OCI-LY7 (cell line): ENCODE measurements around the gene SLC19A1. TPM values are rescaled to one million over a fixed set of nuclear protein-coding genes. Genes with fewer than 3 reads are reported as not detected.

ENCODE experiments used
- BruUV-seq: library from RNA; stranded (reverse); fragments of 400-500 nt; replicated peaks from 2 replicates; lab custom pipeline; 2021; lab: Mats Ljungman, UMichigan
- CTCF ChIA-PET: fragments of 300-600 bp; sonication (Branson Sonifier 250); formaldehyde crosslinking; loops from one replicate; lab custom pipeline; 2022; ENCODE audit warnings: antibody characterized with exemption; ENCODE audit not compliant: unreplicated experiment; lab: Charles Lee
- POLR2A ChIA-PET: fragments of 300-600 bp; sonication (Branson Sonifier 250); formaldehyde crosslinking; loops from one replicate; lab custom pipeline; 2022; ENCODE audit warnings: antibody characterized with exemption; lab: Charles Lee
- DNase-seq: peaks from one replicate; pipeline ENCODE4 v3.0.0-alpha.2; 2015; ENCODE audit warnings: low spot score
- H2AFZ ChIP-seq: fragments of 200-600 bp; sonication (generic), shearing (Covaris generic); 2 replicates; pipeline ENCODE4 v1.6.1; 2014; ENCODE audit warnings: mild to moderate bottlenecking, antibody characterized with exemption, low read length, moderate library complexity
- H3K27ac ChIP-seq: fragments of 200-600 bp; sonication (generic); 2 replicates; pipeline ENCODE4 v1.5.1; 2014; ENCODE audit warnings: mixed run types, low read depth, mild to moderate bottlenecking, moderate library complexity, low read length, inconsistent platforms; ENCODE audit not compliant: poor library complexity, severe bottlenecking
- H3K36me3 ChIP-seq: fragments of 200-600 bp; sonication (generic); 2 replicates; pipeline ENCODE4 v1.6.1; 2014; ENCODE audit warnings: mild to moderate bottlenecking, antibody characterized with exemption, low read length, moderate library complexity, mixed read lengths; ENCODE audit not compliant: insufficient read depth
- H3K4me1 ChIP-seq: fragments of 200-600 bp; sonication (generic); 2 replicates; pipeline ENCODE4 v1.5.1; 2014; ENCODE audit warnings: mild to moderate bottlenecking, low read length; ENCODE audit not compliant: insufficient read depth, poor library complexity, severe bottlenecking
- H3K4me2 ChIP-seq: fragments of 200-600 bp; sonication (generic); 2 replicates; pipeline ENCODE4 v1.6.1; 2014; ENCODE audit warnings: mild to moderate bottlenecking, low read length
- H3K4me3 ChIP-seq: fragments of 200-600 bp; sonication (generic); 2 replicates; pipeline ENCODE4 v1.5.1; 2014; ENCODE audit warnings: mild to moderate bottlenecking, low read depth, low read length; ENCODE audit not compliant: poor library complexity, severe bottlenecking
- H3K79me2 ChIP-seq: fragments of 200-600 bp; sonication (generic); 2 replicates; pipeline ENCODE4 v1.6.1; 2016; ENCODE audit warnings: low read depth, mild to moderate bottlenecking, low read length, moderate library complexity, mixed read lengths; ENCODE audit not compliant: insufficient read depth
- H3K9me2 ChIP-seq: fragments of 200-600 bp; sonication (generic); 2 replicates; pipeline ENCODE4 v1.6.1; 2016; ENCODE audit warnings: mild to moderate bottlenecking, low read length, mixed read lengths; ENCODE audit not compliant: insufficient read depth
- H3K9me3 ChIP-seq: fragments of 200-600 bp; sonication (generic); 2 replicates; pipeline ENCODE4 v1.6.1; 2014; ENCODE audit warnings: mild to moderate bottlenecking, mixed run types, low read length, mixed read lengths
- H4K20me1 ChIP-seq: fragments of 200-600 bp; sonication (generic); 2 replicates; pipeline ENCODE4 v1.6.1; 2014; ENCODE audit warnings: mild to moderate bottlenecking, antibody characterized with exemption, low read length, moderate library complexity, mixed read lengths; ENCODE audit not compliant: insufficient read depth
- CTCF ChIP-seq: fragments of 200-600 bp; sonication (generic); conservative IDR thresholded peaks from 2 replicates; pipeline ENCODE4 v1.5.1; 2014; ENCODE audit warnings: mild to moderate bottlenecking, antibody characterized with exemption, low read length, moderate library complexity, mixed read lengths
- EZH2phosphoT487 ChIP-seq: fragments of 200-600 bp; sonication (generic); IDR thresholded peaks from 2 replicates; pipeline ENCODE4 v1.6.1; 2018; ENCODE audit warnings: low read depth, borderline replicate concordance, mild to moderate bottlenecking, mixed run types, antibody characterized with exemption, low read length, moderate library complexity, mixed read lengths
- intact Hi-C: fragments of 100-400 bp; cut with micrococcal nuclease; formaldehyde crosslinking; loops from one replicate; pipeline ENCODE4 v1.10.0; 2022; ENCODE audit not compliant: unreplicated experiment
- total RNA-seq, 2 experiments: library from RNA; depleted of rRNA in 1 of 2; stranded (reverse); fragments of >200 nt in 1 of 2; shearing (Covaris generic) in 1 of 2; gene quantifications; 2 replicates each; pipeline ENCODE4 v1.2.3, GENCODE V29; 2014 to 2022

SLC19A1 gene
- total RNA-seq, 2 experiments from 2014 or later, result 17.9 to 41.2 TPM

- no peak overlapping the region for H2AFZ ChIP-seq
- H4K20me1 ChIP-seq, result no peaks in the 10 kb centered on the region
- H3K79me2 ChIP-seq, result no peaks in the 10 kb centered on the region
- POLR2A ChIA-PET, result no interaction called here
- no peak overlapping the region for H3K4me3 ChIP-seq
- no peaks in the 10 kb centered on the region for H3K9me2 ChIP-seq
- no peaks in the 10 kb centered on the region for H3K9me3 ChIP-seq
- DNase-seq, result no peak
- CTCF ChIA-PET, result no interaction called here
- TF ChIP-seq EZH2phosphoT487 (no peak), CTCF (no peak)
- H3K36me3 ChIP-seq, result no peaks in the 10 kb centered on the region
- H3K27ac ChIP-seq, result no peak overlapping the region
- intact Hi-C loops, result no loop called here
- no TSS peak for BruUV-seq
- no peak overlapping the region for H3K4me2 ChIP-seq
- H3K4me1 ChIP-seq, result no peaks in the 10 kb centered on the region
These were observed 71.3 kb downstream of the SLC19A1 start for GRCh38 chr21:45470773-45471524.

- no TSS peak for BruUV-seq
- Histone ChIP-seq H4K20me1 (no peaks in the 10 kb centered on the region), H3K9me3 (no peaks in the 10 kb centered on the region), H2AFZ (no peak overlapping the region), H3K4me2 (no peak overlapping the region), H3K4me3 (no peak overlapping the region), H3K4me1 (no peaks in the 10 kb centered on the region), H3K36me3 (no peaks in the 10 kb centered on the region), H3K79me2 (no peaks in the 10 kb centered on the region), H3K27ac (no peak overlapping the region), H3K9me2 (no peaks in the 10 kb centered on the region)
- TF ChIP-seq CTCF (no peak), EZH2phosphoT487 (no peak)
- DNase-seq, result no peak
- ChIA-PET POLR2A (no interaction called here), CTCF (no interaction called here)
- intact Hi-C loops, result no loop called here
These were observed 72.1 kb downstream of the SLC19A1 start for GRCh38 chr21:45470087-45470515.

- intact Hi-C loops, result no loop called here
- TF ChIP-seq CTCF, result no peak
- TF ChIP-seq EZH2phosphoT487, result no peak
- Histone ChIP-seq H3K4me1 (no peaks in the 10 kb centered on the region), H3K9me2 (no peaks in the 10 kb centered on the region), H3K4me3 (no peak overlapping the region), H4K20me1 (no peaks in the 10 kb centered on the region), H3K36me3 (no peaks in the 10 kb centered on the region), H3K4me2 (no peak overlapping the region), H3K9me3 (no peaks in the 10 kb centered on the region), H3K27ac (no peak overlapping the region), H3K79me2 (no peaks in the 10 kb centered on the region), H2AFZ (no peak overlapping the region)
- POLR2A ChIA-PET, result no interaction called here
- DNase-seq, result no peak
- no TSS peak for BruUV-seq
- CTCF ChIA-PET, result no interaction called here
These were observed 72.8 kb downstream of the SLC19A1 start for GRCh38 chr21:45469273-45470086.
